T-helper 17 cell (primary cell): Measurements from ENCODE around the gene MCM3AP. TPM values are rescaled to one million over a fixed set of nuclear protein-coding genes. Genes with fewer than 3 reads are reported as not detected.
A peak's percentile ranks its signal among the peaks of the same experiment; 100 is the strongest.
"Not testable (repeated sequence)": the region's sequence is repeated elsewhere in the genome, so short reads cannot be mapped to it uniquely, and the experiment has no call there.

Experiments
- ATAC-seq: fragments of 150-1000 bp; cut with Tn5 transposase; 2 replicates; pipeline ENCODE4 v1.10.0; 2021; ENCODE audit warnings: mild to moderate bottlenecking, moderate library complexity
- DNase-seq, 3 donors: peaks; one replicate each; pipeline versions ENCODE4 v3.0.0 to v3.0.0-alpha.2; 2020 to 2021
- H3K9me3 ChIP-seq: one replicate; pipeline ENCODE4 v1.7.0; 2013; ENCODE audit warnings: low read length, mild to moderate bottlenecking; ENCODE audit not compliant: control insufficient read depth, poor library complexity, severe bottlenecking
- H3K27ac Mint-ChIP-seq: one replicate; pipeline ENCODE4 v1.8.0; 2022; ENCODE audit warnings: mild to moderate bottlenecking, moderate library complexity, mixed read lengths
- H3K27me3 Mint-ChIP-seq: one replicate; pipeline ENCODE4 v1.8.0; 2022; ENCODE audit warnings: mixed read lengths
- H3K36me3 Mint-ChIP-seq: one replicate; pipeline ENCODE4 v1.8.0; 2022; ENCODE audit warnings: low read depth, mixed read lengths
- H3K4me1 Mint-ChIP-seq: one replicate; pipeline ENCODE4 v1.8.0; 2022; ENCODE audit warnings: mild to moderate bottlenecking, mixed read lengths
- H3K4me3 Mint-ChIP-seq: one replicate; pipeline ENCODE4 v1.8.0; 2022; ENCODE audit warnings: mild to moderate bottlenecking, moderate library complexity, mixed read lengths
- total RNA-seq, 4 donors: library from RNA in 2 of 4; stranded (reverse) in 2 of 4; gene quantifications; one replicate each; pipeline ENCODE4 v1.2.3 and lab custom pipeline; 2022 to 2026

Gene MCM3AP
- total RNA-seq, 2 donors from 2014 or later = 114 to 120 TPM

DNA sequence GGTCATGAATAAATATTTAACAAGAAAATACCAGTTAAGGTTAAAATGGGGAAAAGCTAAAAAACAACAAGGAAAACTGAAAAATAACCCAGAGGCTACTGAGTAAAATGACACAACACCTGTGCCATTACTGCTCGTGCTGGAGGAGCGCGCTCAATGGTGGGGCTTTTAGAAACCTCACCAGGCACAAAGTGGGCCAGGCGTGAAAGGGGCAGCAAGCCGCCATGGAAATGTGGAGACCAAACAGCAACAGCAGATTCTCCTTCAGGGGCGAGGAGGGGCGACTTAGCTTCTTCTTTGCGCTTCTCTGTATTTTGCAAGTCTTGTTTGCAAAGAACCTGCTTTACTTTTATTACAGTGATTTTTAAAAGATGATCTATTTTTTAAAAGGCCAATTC lies 82.2 kb downstream of the MCM3AP start:
- H3K27me3 Mint-ChIP-seq = no peaks in the 10 kb centered on the region
- no peak for ATAC-seq
- H3K36me3 Mint-ChIP-seq = peaks cover 2% of the 10 kb centered on the region
- H3K4me3 Mint-ChIP-seq = no peak overlapping the region
- no peak overlapping the region for H3K27ac Mint-ChIP-seq
- no peak for DNase-seq
- peaks cover 5% of the 10 kb centered on the region for H3K4me1 Mint-ChIP-seq
- H3K9me3 ChIP-seq = no peaks in the 10 kb centered on the region

DNA sequence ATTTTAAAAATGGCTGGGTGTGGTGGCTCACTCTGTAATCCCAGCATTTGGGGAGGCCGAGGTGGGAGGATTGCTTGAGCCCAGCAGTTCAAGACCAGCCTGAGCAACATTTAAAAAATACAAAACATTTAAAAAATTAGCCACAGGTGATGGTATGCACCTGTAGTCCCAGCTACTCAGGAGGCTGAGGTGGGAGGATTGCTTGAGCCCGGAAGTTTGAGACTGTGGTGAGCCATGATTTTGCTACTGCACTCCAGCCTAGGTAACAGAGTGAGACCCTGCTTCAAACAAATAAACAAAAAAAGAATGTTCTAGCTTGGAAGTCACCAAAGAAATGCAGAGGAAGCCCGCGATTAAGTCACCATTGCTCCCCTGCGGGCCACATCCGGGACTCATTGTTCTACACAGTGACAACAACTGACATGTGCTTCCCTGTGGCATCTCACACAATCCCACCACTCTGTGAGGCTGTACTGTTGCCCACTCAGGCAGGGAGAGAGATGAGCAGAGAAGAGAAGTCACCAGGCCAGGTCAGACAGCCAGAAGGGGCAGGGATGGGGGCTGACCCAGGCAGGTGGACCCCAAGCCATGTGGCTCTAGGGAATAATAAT lies 82.7 kb downstream of the MCM3AP start:
- ATAC-seq = peak; percentile 20
- Mint-ChIP-seq H3K36me3 (peaks cover 2% of the 10 kb centered on the region), H3K27me3 (no peaks in the 10 kb centered on the region), H3K4me3 (no peak overlapping the region), H3K4me1 (peaks cover 5% of the 10 kb centered on the region), H3K27ac (no peak overlapping the region)
- no peaks in the 10 kb centered on the region for H3K9me3 ChIP-seq
- DNase-seq = no peak

DNA sequence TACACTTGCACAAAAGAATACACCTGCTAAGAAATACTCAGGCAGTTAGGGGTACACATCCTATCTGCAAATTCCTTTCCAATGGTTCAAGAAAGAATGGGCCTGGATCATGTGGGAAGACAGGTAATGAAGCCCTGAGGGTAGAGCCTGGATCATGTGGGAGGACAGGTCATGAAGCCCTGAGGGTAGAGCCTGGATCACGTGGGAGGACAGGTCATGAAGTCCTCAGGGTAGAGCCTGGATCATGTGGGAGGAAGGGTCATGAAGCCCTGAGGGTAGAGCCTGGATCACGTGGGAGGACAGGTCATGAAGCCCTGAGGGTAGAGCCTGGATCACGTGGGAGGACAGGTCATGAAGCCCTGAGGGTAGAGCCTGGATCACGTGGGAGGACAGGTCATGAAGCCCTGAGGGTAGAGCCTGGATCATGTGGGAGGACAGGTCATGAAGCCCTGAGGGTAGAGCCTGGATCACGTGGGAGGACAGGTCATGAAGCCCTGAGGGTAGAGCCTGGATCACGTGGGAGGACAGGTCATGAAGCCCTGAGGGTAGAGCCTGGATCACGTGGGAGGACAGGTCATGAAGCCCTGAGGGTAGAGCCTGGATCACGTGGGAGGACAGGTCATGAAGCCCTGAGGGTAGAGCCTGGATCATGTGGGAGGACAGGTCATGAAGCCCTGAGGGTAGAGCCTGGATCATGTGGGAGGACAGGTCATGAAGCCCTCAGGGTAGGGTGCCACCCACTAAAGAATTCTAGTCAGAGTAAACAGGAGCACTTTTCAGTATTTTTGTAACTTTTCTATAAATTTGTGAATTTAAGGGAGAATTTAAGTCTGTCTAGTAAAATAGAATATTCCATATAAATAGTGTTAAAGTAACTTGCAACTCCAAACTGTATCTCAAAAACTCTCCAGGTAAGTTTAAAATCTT lies 84.3 kb downstream of the MCM3AP start:
- ATAC-seq, H3K27ac Mint-ChIP-seq, DNase-seq, H3K36me3 Mint-ChIP-seq, H3K9me3 ChIP-seq, H3K27me3 Mint-ChIP-seq, H3K4me1 Mint-ChIP-seq, H3K4me3 Mint-ChIP-seq: not testable (repeated sequence)

DNA sequence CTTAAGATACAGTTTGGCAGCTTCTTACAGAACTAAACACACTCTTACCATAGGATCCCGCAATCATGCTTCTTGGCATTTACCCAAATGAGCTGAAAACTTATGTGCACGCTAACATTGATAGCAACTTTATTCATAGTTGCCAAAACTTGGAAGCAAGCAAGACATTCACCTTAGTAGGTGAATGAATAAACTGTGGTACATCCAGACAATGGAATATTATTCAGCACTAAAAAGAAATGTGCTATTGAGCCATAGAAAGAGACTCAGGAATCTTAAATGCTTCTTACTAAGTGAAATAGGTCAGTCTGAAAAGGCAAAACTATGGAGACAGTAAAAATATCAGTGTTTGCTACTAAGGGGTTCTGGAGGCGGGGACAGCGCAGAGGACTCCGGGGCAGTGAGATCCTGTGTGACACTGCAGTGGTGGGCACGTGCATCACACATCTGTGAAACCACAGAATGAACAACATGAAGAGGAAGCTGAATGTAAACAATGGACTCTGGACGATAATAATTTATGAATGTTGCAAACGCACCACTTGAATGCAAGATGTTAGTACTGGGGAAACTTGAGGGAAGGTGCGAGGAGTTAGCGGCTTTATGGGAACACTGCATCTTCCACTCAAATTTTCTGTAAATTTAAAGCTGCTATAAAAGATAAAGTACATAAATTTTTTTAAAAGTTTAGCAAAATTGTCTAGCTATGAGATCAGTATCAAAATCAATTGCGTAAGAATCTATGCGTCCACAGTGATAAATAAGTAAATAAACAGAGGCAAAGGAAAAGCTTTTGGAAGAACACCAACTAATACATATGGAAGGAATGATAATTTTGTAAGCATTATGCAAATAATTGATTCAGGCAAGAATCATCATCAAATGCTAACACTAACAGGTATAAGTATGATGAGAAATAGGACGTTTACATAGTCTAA lies 85.7 kb downstream of the MCM3AP start:
- H3K9me3 ChIP-seq = no peaks in the 10 kb centered on the region
- no peaks in the 10 kb centered on the region for H3K27me3 Mint-ChIP-seq
- no peak for DNase-seq
- no peak overlapping the region for H3K27ac Mint-ChIP-seq
- ATAC-seq = no peak
- peaks cover 5% of the 10 kb centered on the region for H3K4me1 Mint-ChIP-seq
- H3K36me3 Mint-ChIP-seq = peaks cover 3% of the 10 kb centered on the region
- H3K4me3 Mint-ChIP-seq = no peak overlapping the region

DNA sequence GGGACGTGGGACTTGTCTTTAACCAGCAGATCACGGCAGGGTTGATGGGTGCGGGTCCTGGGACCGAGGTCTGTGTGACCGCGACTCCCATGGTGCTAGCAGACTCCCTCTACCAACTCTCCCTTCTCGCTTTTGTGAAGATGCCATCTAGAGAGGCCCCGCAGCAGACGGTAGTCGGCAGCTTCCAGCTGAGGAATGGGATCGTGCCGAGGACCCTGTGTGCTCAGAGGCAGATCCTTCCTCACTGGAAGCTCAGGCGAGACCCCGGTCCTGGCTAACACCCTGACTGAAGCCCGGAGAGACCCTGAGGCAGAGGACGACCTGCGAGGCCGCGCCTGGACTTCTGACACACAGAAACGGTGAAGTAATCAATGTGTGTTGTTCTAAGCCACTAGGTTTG lies 88.7 kb downstream of the MCM3AP start:
- no peaks in the 10 kb centered on the region for H3K9me3 ChIP-seq
- no peak for DNase-seq
- no peak for ATAC-seq
- peaks cover 3% of the 10 kb centered on the region for H3K36me3 Mint-ChIP-seq
- H3K27ac Mint-ChIP-seq = peak overlapping the region; percentile 47
- peaks cover 2% of the 10 kb centered on the region for H3K4me1 Mint-ChIP-seq
- H3K27me3 Mint-ChIP-seq = no peaks in the 10 kb centered on the region
- H3K4me3 Mint-ChIP-seq = no peak overlapping the region

DNA sequence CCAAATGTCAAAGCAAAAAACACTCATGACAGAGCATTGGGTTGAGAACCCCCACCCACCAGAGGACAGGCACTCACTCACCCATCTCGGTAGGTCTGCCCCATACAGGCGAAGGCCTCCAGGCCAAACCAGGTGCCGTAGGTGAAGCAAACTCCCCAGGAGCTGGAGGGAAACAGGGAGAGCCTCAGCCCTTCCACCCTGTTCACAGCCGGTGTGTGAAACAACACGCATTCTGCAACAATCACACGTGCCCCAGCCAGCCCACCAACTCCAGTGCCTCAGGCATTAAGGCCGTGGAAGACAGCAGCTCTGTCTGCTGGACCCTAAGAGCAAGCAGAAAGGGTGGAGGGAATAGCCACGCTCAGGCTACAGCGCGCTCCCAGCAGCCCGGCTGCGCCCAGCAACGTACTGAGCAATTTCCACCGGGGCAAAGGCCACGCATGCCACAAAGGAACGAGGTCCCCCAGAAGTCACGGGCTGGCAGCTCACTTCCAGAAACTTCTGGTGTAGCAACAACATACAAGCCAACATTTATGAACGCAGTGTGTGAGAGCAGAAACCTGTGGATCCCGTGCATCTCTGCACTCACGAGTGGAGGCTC lies 89.7 kb downstream of the MCM3AP start:
- ATAC-seq (no peak), DNase-seq (no peak)
- no peaks in the 10 kb centered on the region for H3K9me3 ChIP-seq
- H3K36me3 Mint-ChIP-seq = peaks cover 3% of the 10 kb centered on the region
- peaks cover 2% of the 10 kb centered on the region for H3K4me1 Mint-ChIP-seq
- H3K27ac Mint-ChIP-seq = peak overlapping the region; percentile 41
- no peaks in the 10 kb centered on the region for H3K27me3 Mint-ChIP-seq
- no peak overlapping the region for H3K4me3 Mint-ChIP-seq

DNA sequence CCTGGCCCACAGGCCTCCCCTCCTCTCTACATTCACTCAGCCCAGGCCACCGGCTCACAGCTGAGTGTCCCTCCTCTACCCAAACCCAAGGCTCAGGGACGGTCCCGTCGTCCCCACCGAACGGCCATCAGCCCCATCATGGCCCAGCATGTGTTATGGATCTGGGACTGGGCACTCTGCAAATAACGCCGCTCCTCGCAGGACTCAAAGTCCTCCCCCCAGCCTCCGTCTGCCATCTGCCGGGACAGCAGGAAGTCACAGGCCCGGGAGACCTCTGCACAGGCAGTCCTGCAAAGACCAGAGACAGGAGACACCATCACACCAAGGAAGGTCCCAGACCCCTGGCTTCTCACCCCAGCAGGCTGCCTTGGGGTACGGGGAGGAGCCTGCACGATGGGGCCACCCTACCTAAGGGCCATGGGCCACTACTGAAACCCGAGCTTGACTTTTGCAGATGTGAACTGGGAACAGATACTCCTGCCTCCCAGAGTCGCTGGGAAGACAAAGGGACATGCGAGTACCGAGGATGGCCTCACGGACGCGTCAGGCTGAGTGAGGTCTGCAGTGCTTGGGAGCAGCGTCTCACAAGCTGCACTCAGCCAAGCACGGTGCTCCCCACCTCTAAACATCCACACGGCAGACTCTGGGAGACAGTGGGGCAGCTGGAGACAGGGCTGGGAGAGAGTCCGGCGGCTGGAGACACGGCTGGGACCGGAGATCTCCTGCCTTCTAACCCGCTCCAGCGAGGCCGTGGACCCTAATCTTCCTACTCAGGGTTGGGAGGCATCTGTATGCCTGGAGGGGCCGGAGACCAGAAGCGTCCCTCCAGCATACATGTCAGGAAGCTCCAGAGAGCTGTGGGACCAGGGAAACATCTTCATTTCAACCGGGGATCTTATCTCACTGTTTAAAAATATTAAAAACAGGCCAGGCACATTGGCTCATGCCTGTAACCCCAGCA lies 90.8 kb downstream of the MCM3AP start:
- DNase-seq = no peak
- H3K36me3 Mint-ChIP-seq = peaks cover 2% of the 10 kb centered on the region

DNA sequence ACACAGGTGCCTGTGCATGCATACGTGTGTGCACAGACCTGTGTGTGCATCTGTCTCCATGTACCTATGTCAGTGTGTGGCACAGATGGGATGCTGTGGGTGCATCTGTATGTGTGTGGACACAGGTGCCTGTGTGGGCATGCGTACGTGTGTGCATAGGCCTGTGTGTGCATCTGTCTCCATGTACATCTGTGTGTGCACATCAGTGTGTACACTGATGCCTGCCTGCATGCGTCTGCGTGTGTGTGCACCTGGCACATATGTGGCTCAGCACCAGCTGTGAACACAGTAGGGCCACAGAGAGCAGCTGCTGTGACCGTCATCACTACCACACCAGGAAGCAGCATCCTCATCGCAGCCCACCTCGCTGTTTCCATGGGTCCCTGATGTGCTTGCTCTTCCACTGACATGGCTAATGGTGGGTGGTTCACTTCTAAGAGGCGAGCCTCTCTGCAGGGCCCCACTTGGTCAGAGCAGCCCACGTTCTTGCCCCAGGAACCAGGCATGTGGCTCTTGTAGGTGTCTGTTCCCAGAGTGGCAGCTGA lies 91.5 kb downstream of the MCM3AP start:
- peaks cover 2% of the 10 kb centered on the region for H3K36me3 Mint-ChIP-seq
- H3K4me1 Mint-ChIP-seq = no peaks in the 10 kb centered on the region
- no peaks in the 10 kb centered on the region for H3K9me3 ChIP-seq
- H3K27me3 Mint-ChIP-seq = no peaks in the 10 kb centered on the region
- no peak for ATAC-seq
- no peak overlapping the region for H3K27ac Mint-ChIP-seq
- DNase-seq = no peak
- H3K4me3 Mint-ChIP-seq = no peak overlapping the region

More for the DNA sequence above, 90.8 kb downstream of the MCM3AP start:
- Mint-ChIP-seq H3K4me1 (peaks cover 1% of the 10 kb centered on the region), H3K27me3 (no peaks in the 10 kb centered on the region), H3K27ac (peak overlapping the region; percentile 41), H3K4me3 (no peak overlapping the region)
- no peak for ATAC-seq
- H3K9me3 ChIP-seq = no peaks in the 10 kb centered on the region

DNA sequence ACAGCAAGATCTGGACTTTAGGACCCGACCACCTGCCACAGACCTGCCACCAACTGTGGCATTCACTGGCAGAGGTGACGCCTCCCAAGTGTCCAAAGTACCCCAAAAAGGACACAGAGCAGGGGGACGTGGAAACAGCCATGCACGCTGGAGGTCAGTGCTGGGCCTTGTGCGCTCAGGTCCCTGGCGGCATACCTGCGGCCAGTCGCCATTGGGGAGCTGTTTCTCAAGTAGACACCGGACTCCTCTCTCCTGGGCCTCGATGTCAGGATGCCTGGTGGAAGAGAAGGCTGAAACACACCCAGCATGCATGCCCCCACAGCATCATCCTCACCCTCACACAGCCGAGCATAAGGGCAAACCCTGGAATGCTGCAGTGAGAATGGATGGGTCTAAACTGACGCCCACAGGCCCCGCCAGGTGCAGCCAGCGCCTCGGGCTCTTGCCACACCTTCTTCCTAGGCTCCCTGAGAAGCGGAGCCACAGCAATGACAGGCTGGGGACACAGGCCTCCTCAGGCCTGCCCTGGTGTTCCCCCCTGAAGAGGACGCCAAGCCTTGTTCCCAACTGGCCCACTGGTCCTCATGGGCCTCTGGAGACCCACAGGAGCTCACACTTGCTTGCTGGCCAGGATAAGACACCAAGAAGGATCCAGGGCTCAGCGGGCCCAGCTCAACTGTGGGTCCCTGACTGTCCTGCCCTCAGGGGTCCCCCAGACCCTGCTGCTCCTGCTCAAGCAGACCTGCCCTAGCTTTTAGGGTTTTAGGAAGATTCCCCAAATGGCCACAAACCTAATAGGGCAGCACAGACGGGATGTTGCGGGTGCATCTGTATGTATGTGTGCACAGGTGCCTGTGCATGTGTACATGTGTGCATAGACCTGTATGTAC lies 93.5 kb downstream of the MCM3AP start:
- H3K27ac Mint-ChIP-seq = no peak overlapping the region
- no peak for DNase-seq
- no peak overlapping the region for H3K4me3 Mint-ChIP-seq
- H3K4me1 Mint-ChIP-seq = peaks cover 2% of the 10 kb centered on the region
- ATAC-seq = no peak
- H3K9me3 ChIP-seq = no peaks in the 10 kb centered on the region
- H3K27me3 Mint-ChIP-seq = no peaks in the 10 kb centered on the region
- H3K36me3 Mint-ChIP-seq = peaks cover 3% of the 10 kb centered on the region

DNA sequence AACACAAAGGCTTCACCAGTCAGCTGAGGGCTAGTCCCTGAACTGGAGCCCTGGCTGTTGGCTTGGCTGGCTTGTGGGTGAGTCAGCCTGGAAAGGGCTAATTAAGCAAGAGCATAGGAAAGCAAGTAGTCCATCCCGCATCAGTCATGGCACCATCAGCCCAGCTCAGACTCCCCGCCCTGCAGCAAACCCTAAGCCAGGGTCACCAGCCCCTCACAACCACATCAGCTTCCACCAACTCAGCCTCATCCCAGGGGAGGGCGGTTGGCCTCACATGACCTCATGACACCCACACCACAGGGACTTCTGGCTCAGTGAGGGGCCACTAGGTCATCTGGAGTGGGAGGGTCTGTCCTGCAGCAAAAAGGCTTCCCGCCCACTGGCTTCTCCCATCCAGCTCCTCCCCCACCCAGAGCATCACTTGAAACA lies 94.1 kb downstream of the MCM3AP start:
- no peaks in the 10 kb centered on the region for H3K9me3 ChIP-seq
- H3K27me3 Mint-ChIP-seq = no peaks in the 10 kb centered on the region
- H3K4me3 Mint-ChIP-seq = no peak overlapping the region
- no peak overlapping the region for H3K27ac Mint-ChIP-seq
- DNase-seq (no peak), ATAC-seq (no peak)
- H3K36me3 Mint-ChIP-seq = peaks cover 3% of the 10 kb centered on the region
- peaks cover 2% of the 10 kb centered on the region for H3K4me1 Mint-ChIP-seq

DNA sequence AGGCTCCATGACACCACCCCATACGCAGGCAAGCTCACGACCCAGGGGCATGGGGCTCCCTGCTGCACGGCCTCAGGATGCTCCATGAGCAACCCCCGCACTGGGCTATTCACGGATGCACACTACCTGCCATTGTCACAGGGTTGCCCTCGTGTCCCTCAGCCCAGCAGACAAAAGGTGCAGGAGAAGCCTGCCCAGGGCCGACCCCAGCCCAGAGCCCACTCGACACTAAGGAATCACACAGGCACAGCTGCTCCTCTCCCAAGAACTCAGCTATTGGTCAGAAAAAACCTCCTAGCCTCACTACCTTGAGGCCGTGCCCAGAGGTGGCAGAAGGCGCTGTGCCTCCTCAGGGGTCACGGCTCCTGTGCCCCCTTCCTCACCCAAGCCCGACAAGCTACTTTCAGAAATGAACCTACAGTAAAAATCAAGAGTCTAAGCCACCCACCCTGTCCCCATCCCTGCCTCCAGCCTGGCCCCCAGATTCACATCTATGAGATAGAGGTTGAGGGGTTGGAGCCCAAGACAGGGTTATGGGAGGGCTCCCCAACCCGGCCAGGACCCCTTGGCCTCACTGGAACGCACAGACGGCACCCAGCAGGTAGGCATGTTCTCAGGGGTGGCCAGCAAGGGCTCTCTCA lies 94.8 kb downstream of the MCM3AP start:
- no peaks in the 10 kb centered on the region for H3K27me3 Mint-ChIP-seq
- H3K4me1 Mint-ChIP-seq = peaks cover 2% of the 10 kb centered on the region
- H3K27ac Mint-ChIP-seq = no peak overlapping the region
- ATAC-seq (no peak), DNase-seq (no peak)
- no peaks in the 10 kb centered on the region for H3K9me3 ChIP-seq
- H3K36me3 Mint-ChIP-seq = peaks cover 3% of the 10 kb centered on the region
- no peak overlapping the region for H3K4me3 Mint-ChIP-seq
